ENCODE measurements around the gene RHOH.

DNA sequence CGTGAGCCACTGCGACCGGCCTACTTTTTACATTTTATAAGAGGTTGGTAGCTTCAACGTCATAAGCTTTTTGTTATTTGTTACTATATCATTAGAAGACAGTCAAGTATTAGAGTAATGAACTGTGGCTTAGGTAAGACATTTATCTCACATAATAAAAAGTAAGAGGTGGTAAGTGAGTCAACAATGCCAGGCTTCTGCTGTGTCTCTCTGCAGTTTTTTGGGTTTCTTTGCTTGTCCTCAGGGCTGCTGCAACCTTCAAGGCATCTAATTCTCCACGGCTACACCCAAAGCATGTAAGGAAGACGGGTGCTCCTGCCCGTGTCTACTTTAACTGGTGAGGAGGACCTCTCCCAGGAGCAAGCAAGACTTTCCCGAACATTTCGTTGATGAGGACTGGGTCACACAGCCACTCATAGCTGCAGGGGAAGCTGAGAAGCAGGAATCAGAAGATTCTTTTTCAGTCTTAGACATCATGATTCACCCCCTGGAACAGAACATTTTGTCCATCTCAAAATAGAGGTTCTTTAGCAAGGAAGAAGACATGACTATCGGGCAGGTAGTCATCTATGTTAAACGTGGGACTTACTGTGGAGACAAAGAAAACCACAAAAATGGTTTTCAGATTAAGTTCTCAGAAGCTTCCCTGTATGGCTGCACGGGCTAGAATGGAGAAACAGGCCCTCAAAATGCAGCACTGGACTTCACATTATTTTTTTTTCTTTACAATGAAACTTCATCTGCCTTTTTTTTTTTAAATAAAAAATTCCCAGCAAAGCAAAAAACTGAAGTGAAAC lies 13.0 kb upstream of the RHOH start:
- TF ChIP-seq, protein P1, sequence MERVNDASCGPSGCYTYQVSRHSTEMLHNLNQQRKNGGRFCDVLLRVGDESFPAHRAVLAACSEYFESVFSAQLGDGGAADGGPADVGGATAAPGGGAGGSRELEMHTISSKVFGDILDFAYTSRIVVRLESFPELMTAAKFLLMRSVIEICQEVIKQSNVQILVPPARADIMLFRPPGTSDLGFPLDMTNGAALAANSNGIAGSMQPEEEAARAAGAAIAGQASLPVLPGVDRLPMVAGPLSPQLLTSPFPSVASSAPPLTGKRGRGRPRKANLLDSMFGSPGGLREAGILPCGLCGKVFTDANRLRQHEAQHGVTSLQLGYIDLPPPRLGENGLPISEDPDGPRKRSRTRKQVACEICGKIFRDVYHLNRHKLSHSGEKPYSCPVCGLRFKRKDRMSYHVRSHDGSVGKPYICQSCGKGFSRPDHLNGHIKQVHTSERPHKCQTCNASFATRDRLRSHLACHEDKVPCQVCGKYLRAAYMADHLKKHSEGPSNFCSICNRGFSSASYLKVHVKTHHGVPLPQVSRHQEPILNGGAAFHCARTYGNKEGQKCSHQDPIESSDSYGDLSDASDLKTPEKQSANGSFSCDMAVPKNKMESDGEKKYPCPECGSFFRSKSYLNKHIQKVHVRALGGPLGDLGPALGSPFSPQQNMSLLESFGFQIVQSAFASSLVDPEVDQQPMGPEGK (CRISPR knock-in tag; IDR thresholded peaks at IDR 0.05; ENCODE audit: borderline replicate concordance) = no peak
- TF ChIP-seq TCF4 (CRISPR knock-in tag; IDR thresholded peaks at IDR 0.05; ENCODE audit: borderline replicate concordance) (no peak), SNAI2 (CRISPR knock-in tag; IDR thresholded peaks at IDR 0.05) (no peak), ZFP30 (CRISPR knock-in tag; IDR thresholded peaks at IDR 0.05) (no peak), ZC3H10 (CRISPR knock-in tag; IDR thresholded peaks at IDR 0.05) (no peak), ARNTL (CRISPR knock-in tag; IDR thresholded peaks at IDR 0.05; ENCODE audit: borderline replicate concordance, low read depth) (no peak), GLIS3 (CRISPR knock-in tag; IDR thresholded peaks at IDR 0.05) (no peak)
- TF ChIP-seq, protein P2, sequence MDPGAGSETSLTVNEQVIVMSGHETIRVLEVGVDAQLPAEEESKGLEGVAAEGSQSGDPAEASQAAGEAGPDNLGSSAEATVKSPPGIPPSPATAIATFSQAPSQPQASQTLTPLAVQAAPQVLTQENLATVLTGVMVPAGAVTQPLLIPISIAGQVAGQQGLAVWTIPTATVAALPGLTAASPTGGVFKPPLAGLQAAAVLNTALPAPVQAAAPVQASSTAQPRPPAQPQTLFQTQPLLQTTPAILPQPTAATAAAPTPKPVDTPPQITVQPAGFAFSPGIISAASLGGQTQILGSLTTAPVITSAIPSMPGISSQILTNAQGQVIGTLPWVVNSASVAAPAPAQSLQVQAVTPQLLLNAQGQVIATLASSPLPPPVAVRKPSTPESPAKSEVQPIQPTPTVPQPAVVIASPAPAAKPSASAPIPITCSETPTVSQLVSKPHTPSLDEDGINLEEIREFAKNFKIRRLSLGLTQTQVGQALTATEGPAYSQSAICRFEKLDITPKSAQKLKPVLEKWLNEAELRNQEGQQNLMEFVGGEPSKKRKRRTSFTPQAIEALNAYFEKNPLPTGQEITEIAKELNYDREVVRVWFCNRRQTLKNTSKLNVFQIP (CRISPR knock-in tag; IDR thresholded peaks at IDR 0.05; ENCODE audit: borderline replicate concordance, low read depth) = no peak
- TF ChIP-seq, protein P3, sequence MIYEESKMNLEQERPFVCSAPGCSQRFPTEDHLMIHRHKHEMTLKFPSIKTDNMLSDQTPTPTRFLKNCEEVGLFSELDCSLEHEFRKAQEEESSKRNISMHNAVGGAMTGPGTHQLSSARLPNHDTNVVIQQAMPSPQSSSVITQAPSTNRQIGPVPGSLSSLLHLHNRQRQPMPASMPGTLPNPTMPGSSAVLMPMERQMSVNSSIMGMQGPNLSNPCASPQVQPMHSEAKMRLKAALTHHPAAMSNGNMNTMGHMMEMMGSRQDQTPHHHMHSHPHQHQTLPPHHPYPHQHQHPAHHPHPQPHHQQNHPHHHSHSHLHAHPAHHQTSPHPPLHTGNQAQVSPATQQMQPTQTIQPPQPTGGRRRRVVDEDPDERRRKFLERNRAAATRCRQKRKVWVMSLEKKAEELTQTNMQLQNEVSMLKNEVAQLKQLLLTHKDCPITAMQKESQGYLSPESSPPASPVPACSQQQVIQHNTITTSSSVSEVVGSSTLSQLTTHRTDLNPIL (CRISPR knock-in tag; IDR thresholded peaks at IDR 0.05; ENCODE audit: low read depth) = no peak

Data from SK-N-SH treated with all-trans-retinoic acid at 6 μM for 48 hours (cell line).